Measurements from ENCODE around the gene GORAB. TPM values are rescaled to one million over a fixed set of nuclear protein-coding genes. Genes with fewer than 3 reads are reported as not detected.

GORAB gene
- total and polyA plus RNA-seq, 2 donors (not counting 3 experiments of a cell fraction or from before 2014, with no cell fraction given), result 4.4 to 6.4 TPM

GRCh38 chr1:170568197-170568596 lies 36.2 kb downstream of the GORAB start:
- dilution Hi-C loops (cut with MboI; ENCODE audit: extremely low pct_ligation_motif_present, low sequenced_read_pairs) (no loop called here), intact Hi-C loops (cut with micrococcal nuclease) (no loop called here)
- H3K4me3 ChIP-seq (replicated peaks in 1 of 3; ENCODE audit: insufficient read depth in 1 of 3, low read depth in 1 of 3, low read length in 3 of 3), result no peak overlapping the region
- no peaks in the 10 kb centered on the region for H3K27me3 ChIP-seq (ENCODE audit: control insufficient read depth in 2 of 2, insufficient read depth in 2 of 2, low read length in 2 of 2)
- FAIRE-seq (no peak), DNase-seq (ENCODE audit: low read depth, low spot score) (no peak)
- H3K4me1 ChIP-seq (ENCODE audit: control insufficient read depth, extremely low read depth, insufficient read depth, low read length), result peaks cover 12% of the 10 kb centered on the region
- H3K36me3 ChIP-seq (ENCODE audit: control insufficient read depth in 2 of 2, extremely low read depth in 1 of 2, insufficient read depth in 2 of 2, low read length in 2 of 2), result no peaks in the 10 kb centered on the region
- H3K27ac ChIP-seq (ENCODE audit: insufficient read depth, low read depth, low read length), result no peak overlapping the region
- no peak overlapping the region for H3K9ac ChIP-seq (replicated peaks; ENCODE audit: extremely low read depth, insufficient read depth, low read length)
- H3K4me2 ChIP-seq (ENCODE audit: insufficient read depth, low read length), result no peak overlapping the region
- POLR2A ChIA-PET, result no interaction called here
- H4K20me1 ChIP-seq (replicated peaks; ENCODE audit: control insufficient read depth, extremely low read depth, insufficient read depth, low read length), result no peaks in the 10 kb centered on the region
- no peak for TF ChIP-seq POLR2AphosphoS5 (IDR thresholded peaks at IDR 0.05; ENCODE audit: insufficient read depth, low read depth, low read length)
- TF ChIP-seq MAX (IDR thresholded peaks at IDR 0.05; ENCODE audit: insufficient read depth, insufficient read length), result no peak
- TF ChIP-seq EZH2 (IDR thresholded peaks at IDR 0.05; ENCODE audit: borderline replicate concordance, low read depth, low read length, severe bottlenecking), result no peak
- TF ChIP-seq POLR2A (IDR thresholded peaks at IDR 0.05; ENCODE audit: low read depth, low read length), result no peak
- no peak for TF ChIP-seq JUN (IDR thresholded peaks at IDR 0.05; ENCODE audit: borderline replicate concordance, insufficient read depth, insufficient read length, low read depth)
- TF ChIP-seq MYC (IDR thresholded peaks at IDR 0.05; ENCODE audit: low read depth, low read length), result no peak
- TF ChIP-seq GATA2 (IDR thresholded peaks at IDR 0.05; ENCODE audit: insufficient read depth, insufficient read length, low read depth, low read length), result no peak
- TF ChIP-seq CTCF (IDR thresholded peaks at IDR 0.05; ENCODE audit: extremely low read depth in 1 of 2, insufficient read depth in 1 of 2, low read depth in 1 of 2, low read length in 2 of 2), result no peak
- no peak for TF ChIP-seq FOS (IDR thresholded peaks at IDR 0.05; ENCODE audit: borderline replicate concordance, insufficient read depth, low read length)
- H2AFZ ChIP-seq (ENCODE audit: low read depth, low read length), result no peak overlapping the region
- BruUV-seq (replicated peaks), result no TSS peak
- no peaks in the 10 kb centered on the region for H3K9me1 ChIP-seq (replicated peaks; ENCODE audit: control insufficient read depth, extremely low read depth, insufficient read depth, low read length)
- no peaks in the 10 kb centered on the region for H3K79me2 ChIP-seq (ENCODE audit: control insufficient read depth, insufficient read depth, low read length)
- no peaks in the 10 kb centered on the region for H3K9me3 ChIP-seq (replicated peaks; ENCODE audit: control insufficient read depth, insufficient read depth, low read length)
- CTCF ChIA-PET, result no interaction called here

Data from endothelial cell of umbilical vein (primary cell).